ACHN (cell line): ENCODE results near the gene DDX52.
A peak's percentile ranks its signal among the peaks of the same experiment; 100 is the strongest.
"Not testable (repeated sequence)": the region's sequence is repeated elsewhere in the genome, so short reads cannot be mapped to it uniquely, and the experiment has no call there.

Experiments
- DNase-seq: peaks from one replicate; pipeline ENCODE4 v3.0.0-alpha.2; 2015
- in situ Hi-C: cut with HindIII; loops from 2 replicates; pipeline ENCODE4 v1.10.0; 2017; ENCODE audit warnings: low sequenced_read_pairs, low pct_ligation_motif_present, low pct_unique_long_range_greater_than_20kb

DDX52 gene

DNA sequence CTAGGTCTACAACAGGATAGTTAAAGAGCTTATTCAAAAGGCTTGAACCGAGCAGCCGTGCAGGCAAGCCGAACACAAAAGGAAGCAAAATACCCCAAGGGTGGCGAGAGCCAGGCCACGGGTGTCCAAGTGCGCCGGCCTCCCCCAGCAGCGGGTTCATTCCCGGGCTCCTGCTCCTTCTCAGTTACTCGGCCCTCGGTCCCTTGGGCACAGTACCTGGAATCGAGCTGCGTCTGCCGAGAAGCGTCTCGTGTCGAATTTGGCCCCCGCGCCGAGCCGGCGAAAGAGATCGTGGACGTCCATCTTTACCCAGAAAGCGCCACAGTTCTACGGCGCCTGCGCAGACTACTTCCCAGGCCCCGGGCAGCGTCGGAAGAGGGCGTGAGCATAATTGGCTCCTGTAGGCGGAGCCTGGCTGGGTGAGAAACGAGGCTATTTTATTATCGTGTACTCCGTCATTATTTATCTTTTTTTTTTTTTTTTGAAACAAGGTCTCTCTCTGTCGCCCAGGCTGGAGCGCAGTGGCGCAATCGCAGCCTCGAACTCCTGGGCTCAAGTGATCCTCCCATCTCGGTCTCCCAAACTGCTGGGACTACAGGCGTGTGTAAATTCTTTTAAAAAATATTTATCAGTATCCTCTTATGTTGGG is at the start of gene DDX52:
TSS of gene DDX52 (minus strand) at position 329 of the 649 bp plus-strand sequence. CDS start at position 303, 26 bp downstream.
- DNase-seq: peak; percentile 96
- in situ Hi-C loops: no loop called here

DNA sequence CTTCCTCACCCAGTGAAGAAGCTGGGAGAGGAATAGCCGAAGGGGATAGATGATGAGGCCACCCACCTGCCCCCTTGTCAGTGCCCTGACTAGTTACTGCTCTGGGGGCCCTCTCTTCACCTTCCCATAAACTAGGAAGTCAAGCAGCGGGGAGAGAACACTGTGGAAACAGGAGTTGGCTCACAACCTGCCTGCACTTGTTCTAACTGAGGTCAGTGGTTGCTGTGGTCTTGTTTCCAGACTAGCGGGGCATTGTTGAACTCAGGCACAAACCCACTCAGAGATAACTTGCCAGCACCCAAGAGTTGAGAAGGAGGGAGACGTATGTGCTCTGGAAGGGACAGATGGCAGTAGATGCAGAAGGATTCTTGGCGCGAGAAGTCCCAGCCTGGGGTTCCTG is 48.6 kb upstream of the DDX52 start:
- DNase-seq: no peak
- in situ Hi-C loops: no loop called here

- in situ Hi-C loops: no loop called here
- DNase-seq: no peak
Observed at GRCh38 chr17:37689317-37689716, 46.1 kb upstream of the DDX52 start.

DNA sequence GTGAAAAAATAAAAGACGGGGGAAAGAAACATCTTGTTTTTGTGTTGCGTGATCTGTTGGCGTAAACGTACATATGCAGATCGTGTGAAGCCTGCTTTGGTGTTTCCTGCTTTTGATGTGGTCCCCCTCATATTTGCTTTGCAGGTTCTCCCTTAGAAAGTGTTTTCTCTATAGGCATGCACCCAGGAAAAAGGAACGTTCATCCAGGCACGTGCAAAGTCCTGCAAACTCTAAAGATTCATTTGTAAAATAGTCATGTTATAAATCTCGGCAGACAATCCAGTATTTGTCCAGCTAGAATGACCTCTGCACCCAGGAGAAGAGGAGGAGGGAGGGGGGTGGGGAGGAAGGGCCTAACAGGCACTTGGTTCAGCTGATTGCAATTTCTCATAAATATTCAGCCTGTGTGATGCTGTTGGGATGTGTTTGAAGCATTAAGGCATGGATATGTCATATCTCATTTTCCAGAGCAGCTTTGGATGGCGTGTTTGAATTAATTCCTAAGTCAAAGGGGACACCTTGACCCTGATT is 40.3 kb upstream of the DDX52 start:
- in situ Hi-C loops: no loop called here
- no peak for DNase-seq

GRCh38 chr17:37682007-37682406 is 38.8 kb upstream of the DDX52 start:
- in situ Hi-C loops: no loop called here

DNA sequence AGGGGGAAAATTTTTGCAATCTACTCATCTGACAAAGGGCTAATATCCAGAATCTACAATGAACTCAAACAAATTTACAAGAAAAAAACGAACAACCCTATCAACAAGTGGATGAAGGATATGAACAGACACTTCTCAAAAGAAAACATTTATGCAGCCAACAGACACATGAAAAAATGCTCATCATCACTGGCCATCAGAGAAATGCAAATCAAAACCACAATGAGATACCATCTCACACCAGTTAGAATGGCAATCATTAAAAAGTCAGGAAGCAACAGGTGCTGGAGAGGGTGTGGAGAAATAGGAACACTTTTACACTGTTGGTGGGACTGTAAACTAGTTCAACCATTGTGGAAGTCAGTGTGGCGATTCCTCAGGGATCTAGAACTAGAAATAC is 36.7 kb upstream of the DDX52 start:
- DNase-seq, in situ Hi-C loops: not testable (repeated sequence)

More at GRCh38 chr17:37682007-37682406, 38.8 kb upstream of the DDX52 start:
- DNase-seq: no peak

DNA sequence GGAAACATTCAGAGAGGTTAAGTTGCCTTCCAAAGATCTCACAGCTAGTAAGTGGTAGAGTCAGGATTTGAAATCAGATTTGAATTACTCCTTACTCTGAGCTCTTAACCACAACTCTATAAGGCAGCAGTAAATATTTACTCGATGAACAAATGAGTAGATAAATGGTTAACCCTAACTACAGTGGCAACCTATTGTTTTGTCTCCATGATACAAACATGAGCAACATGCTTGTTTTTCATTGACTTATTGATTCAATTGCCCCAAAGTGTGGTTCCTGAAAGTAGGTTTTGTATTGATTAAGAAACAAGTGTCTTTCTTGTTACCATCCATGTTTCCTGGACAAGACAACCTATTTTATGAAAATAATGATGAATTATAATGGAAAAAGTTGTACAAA is 34.8 kb upstream of the DDX52 start:
- DNase-seq: no peak
- in situ Hi-C loops: no loop called here

GRCh38 chr17:37677021-37677420 is 33.8 kb upstream of the DDX52 start:
- DNase-seq: no peak
- in situ Hi-C loops: no loop called here

DNA sequence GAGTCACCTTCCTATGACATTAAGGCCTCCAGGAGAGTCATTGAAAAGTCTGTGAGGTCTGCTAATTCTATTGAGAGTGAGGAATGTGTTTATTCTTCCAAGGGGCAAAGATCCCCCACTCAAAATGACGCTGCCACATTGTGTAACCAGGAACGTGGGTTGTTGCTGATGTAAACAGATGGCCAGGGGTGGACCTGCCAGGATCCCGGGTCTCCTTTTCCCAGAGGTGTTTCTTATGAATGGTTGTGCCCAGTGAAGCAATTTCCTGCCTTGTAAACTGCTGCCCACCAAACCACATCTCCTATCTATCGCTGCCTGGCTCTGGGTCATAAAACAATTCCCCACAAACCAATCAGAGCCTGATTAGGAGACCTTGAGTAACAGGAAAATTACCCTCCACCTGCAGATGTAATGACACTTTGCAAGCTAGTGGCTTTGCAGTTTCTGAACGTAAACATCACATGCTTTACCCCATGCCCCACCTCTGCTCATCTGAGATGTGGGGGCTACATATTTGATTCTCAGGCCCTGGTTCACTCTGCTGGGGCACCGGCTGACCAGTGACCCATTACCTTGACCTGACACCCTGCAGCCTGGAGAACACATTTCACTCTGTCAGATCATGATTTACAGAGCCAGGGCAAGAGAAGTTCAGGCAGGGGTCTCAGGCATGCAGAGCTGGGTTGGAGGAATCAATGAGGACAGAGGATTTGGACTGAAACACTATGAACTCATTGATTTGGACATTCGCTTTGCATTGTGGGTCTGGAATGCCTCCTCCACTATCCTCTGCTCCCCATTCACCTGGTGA is 33.1 kb upstream of the DDX52 start:
- in situ Hi-C loops: no loop called here
- no peak for DNase-seq

GRCh38 chr17:37674511-37674910 is 31.3 kb upstream of the DDX52 start:
- in situ Hi-C loops: no loop called here
- no peak for DNase-seq

DNA sequence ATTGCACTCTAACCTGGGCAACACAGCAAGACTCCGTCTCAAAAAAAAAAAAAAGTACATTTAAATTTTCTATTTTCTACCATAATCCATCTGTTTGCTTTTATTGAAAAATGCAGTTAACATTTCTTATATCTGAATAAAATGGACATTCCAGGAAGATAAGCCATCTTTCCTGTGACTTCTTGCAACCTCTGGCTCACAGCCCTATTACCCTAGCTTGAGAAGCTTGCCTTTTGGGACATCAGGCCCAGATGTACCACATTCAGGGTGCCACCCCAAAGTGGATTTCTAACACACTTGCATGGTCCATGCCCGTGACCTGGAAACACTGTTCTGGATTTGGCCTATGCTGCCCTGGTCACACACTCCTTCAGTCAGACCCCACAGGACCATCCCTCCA is 30.1 kb upstream of the DDX52 start:
- in situ Hi-C loops: no loop called here
- no peak for DNase-seq

DNA sequence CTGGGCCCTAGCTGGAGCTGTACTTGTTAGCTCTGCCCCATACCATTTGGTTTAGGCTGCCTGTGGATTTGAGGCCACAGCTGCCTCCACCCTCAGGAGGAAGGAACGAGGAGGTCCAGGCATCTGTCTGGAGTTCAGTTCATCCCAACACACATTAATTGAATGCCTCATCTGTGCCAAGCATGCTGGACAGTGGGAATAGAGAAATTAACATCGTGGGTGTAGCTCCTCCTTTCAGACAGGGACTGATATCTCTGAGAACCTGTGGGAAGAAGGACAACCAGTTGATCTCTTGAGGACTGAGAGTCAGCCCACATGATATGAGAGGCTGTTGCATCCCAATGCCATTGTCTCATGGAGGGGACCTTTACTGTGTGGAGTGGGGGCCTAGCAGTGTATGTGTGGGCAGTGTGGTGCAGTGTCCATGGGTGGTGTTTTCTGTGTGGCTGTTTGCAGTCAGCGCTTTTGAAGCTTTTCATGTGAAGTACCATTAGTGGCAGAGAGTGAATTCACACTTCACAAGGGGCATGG is 29.4 kb upstream of the DDX52 start:
- in situ Hi-C loops: no loop called here
- DNase-seq: no peak

- DNase-seq: peak; percentile 80
- in situ Hi-C loops: no loop called here
Observed at GRCh38 chr17:37671824-37672547, 28.7 kb upstream of the DDX52 start.

DNA sequence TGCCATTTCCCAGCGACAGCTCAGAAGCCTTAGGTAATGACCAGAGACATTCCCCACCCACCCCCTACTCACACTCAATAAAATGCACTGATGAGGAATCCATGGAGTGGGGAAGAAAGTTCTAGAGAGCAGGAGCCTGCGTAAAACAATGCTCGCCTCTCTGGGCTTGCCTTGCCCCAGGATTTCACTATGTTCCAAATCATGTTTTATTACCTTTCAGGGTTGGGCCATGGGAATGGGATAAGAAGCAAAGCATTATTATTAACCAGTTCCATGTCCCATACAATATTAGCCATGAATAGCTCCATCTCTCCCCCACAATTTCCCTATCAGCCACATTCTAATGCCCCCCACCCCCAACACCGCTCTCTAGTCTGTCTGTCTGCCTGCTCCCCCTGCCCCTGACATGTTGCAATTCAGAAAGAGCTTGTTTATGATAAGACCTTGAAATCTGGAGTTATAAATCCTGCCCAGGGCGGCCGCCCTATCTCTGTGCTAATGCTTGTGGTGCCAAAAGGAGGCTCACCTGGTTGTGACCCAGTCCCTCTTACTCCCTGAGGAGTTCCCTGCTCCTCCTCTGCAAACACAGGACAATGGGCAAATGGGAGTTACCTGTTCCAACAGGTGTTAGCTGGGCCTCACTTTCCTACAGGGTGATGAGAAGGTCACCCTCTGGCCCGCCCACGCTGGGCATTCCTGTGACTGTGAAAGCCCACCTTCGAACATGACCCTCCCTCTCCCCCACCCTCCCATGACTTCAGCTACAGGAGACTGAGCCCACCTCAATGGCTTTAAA is 28.0 kb upstream of the DDX52 start:
- no peak for DNase-seq
- in situ Hi-C loops: no loop called here

DNA sequence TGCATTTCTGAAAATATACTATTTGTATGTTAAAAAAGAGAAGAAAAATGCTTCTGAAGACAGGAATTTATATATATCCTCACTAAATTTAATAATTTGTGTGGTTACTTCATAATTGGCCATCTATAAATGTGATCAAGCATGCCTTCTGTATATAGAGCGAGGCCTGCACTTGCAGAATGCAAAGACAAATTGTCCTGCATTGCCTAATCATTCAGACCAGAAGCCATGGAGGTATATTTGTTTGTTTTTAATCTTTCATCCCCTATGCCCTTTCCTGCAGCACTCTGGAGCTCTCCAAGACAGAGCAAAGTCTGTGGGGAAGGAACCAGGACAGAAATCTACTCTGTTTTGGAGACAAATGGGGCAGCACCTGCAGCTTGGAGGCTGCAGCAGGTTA is 23.8 kb upstream of the DDX52 start:
- in situ Hi-C loops: no loop called here
- DNase-seq: no peak

DNA sequence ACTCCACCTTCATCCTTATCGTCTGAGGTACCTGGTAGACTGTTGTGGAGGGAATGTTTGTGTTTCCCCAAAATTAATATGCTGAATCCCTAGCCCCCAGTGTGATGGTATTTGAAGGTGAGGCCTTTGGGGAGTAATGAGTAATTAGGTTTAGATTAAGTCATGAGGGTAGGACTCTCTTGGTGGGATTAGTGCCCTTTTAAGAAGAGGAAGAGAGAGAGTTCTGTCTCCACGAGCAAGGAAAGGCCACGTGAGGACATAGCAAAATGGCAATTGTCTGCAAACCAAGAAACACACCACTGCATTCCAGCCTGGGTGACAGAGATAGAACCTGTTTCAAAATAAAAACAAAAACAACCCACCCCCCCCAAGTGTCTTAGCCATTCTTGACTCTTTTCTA is 21.0 kb upstream of the DDX52 start:
- DNase-seq: no peak
- in situ Hi-C loops: no loop called here

- in situ Hi-C loops: no loop called here
Observed at GRCh38 chr17:37662353-37662752, 19.1 kb upstream of the DDX52 start.

GRCh38 chr17:37661400-37662014 is 18.3 kb upstream of the DDX52 start:
- in situ Hi-C loops: no loop called here
- DNase-seq: no peak

More at GRCh38 chr17:37662353-37662752, 19.1 kb upstream of the DDX52 start:
- DNase-seq: no peak
